Calu3 (cell line): ENCODE data around the gene PRKN. TPM values are rescaled to one million over a fixed set of nuclear protein-coding genes. Genes with fewer than 3 reads are reported as not detected.

Source experiments
- BruUV-seq: library from RNA; stranded (reverse); fragments of 400-500 nt; replicated peaks from 2 replicates; lab custom pipeline; 2021; lab: Mats Ljungman, UMichigan
- CTCF ChIA-PET: fragments of 300-600 bp; sonication (Branson Sonifier 250); formaldehyde crosslinking; loops from one replicate; lab custom pipeline; 2022; ENCODE audit warnings: antibody characterized with exemption; lab: Charles Lee
- DNase-seq: peaks from one replicate; pipeline ENCODE4 v3.0.0; 2022
- H3K27ac Mint-ChIP-seq: one replicate; pipeline ENCODE4 v1.8.0; 2022; ENCODE audit warnings: mixed read lengths; ENCODE audit not compliant: unreplicated experiment
- H3K27me3 Mint-ChIP-seq: one replicate; pipeline ENCODE4 v1.8.0; 2022; ENCODE audit warnings: mixed read lengths; ENCODE audit not compliant: unreplicated experiment
- H3K36me3 Mint-ChIP-seq: one replicate; pipeline ENCODE4 v1.8.0; 2022; ENCODE audit warnings: mild to moderate bottlenecking, moderate library complexity, mixed read lengths; ENCODE audit not compliant: insufficient read depth, unreplicated experiment
- H3K4me1 Mint-ChIP-seq: one replicate; pipeline ENCODE4 v1.8.0; 2022; ENCODE audit warnings: mild to moderate bottlenecking, low read depth, mixed read lengths; ENCODE audit not compliant: unreplicated experiment
- H3K4me3 Mint-ChIP-seq: one replicate; pipeline ENCODE4 v1.8.0; 2022; ENCODE audit warnings: mild to moderate bottlenecking, low read depth, moderate library complexity, mixed read lengths; ENCODE audit not compliant: unreplicated experiment
- H3K9me3 Mint-ChIP-seq: one replicate; pipeline ENCODE4 v1.8.0; 2022; ENCODE audit warnings: low read depth, mixed read lengths; ENCODE audit not compliant: unreplicated experiment
- intact Hi-C: fragments of 100-400 bp; cut with micrococcal nuclease; formaldehyde crosslinking; loops from one replicate; pipeline ENCODE4 v1.10.0; 2022; ENCODE audit not compliant: unreplicated experiment
- total RNA-seq: library from RNA; stranded (reverse); gene quantifications from 2 replicates; pipeline ENCODE4 v1.2.3, GENCODE V29; 2022
- TF ChIP-seq, protein P1 (sequence below): fragments of 200-600 bp; IDR thresholded peaks from one replicate; pipeline ENCODE4 v1.8.0; 2022; ENCODE audit warnings: antibody characterized with exemption; ENCODE audit not compliant: unreplicated experiment

Gene PRKN
- total RNA-seq, 1 experiment from 2014 or later = 3.8 TPM

DNA sequence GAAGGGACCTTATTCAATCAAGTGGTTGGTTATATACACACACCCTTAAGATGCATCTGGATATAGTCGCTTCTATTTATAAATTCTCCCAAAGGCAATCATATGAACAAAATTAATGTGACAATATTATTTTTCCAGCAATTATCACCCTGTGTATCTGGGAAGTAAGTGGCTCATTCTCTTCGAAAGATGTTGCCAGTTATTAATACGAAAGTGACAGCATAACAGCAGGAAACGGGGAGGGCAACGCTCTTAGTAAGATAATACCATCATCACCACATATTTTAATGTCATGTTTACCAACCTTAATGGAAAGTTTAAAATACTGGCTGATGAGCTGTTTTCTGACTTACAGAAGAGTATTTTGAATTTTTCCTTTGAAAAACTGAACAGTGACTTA, 756.5 kb downstream of the PRKN start:
- H3K4me1 Mint-ChIP-seq = no peaks in the 10 kb centered on the region
- no peak for DNase-seq
- TF ChIP-seq, protein P1, sequence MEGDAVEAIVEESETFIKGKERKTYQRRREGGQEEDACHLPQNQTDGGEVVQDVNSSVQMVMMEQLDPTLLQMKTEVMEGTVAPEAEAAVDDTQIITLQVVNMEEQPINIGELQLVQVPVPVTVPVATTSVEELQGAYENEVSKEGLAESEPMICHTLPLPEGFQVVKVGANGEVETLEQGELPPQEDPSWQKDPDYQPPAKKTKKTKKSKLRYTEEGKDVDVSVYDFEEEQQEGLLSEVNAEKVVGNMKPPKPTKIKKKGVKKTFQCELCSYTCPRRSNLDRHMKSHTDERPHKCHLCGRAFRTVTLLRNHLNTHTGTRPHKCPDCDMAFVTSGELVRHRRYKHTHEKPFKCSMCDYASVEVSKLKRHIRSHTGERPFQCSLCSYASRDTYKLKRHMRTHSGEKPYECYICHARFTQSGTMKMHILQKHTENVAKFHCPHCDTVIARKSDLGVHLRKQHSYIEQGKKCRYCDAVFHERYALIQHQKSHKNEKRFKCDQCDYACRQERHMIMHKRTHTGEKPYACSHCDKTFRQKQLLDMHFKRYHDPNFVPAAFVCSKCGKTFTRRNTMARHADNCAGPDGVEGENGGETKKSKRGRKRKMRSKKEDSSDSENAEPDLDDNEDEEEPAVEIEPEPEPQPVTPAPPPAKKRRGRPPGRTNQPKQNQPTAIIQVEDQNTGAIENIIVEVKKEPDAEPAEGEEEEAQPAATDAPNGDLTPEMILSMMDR = no peak
- H3K9me3 Mint-ChIP-seq = peaks cover 4% of the 10 kb centered on the region
- H3K36me3 Mint-ChIP-seq = no peaks in the 10 kb centered on the region
- H3K27ac Mint-ChIP-seq = no peak overlapping the region
- CTCF ChIA-PET = interaction anchor here (0.7 kb wide), 1 partner anchor 745 kb away, joined by 5 read pairs; no protein-coding TSS in a partner anchor
- H3K27me3 Mint-ChIP-seq = no peaks in the 10 kb centered on the region
- intact Hi-C loops = no loop called here
- no TSS peak for BruUV-seq
- H3K4me3 Mint-ChIP-seq = no peak overlapping the region

DNA sequence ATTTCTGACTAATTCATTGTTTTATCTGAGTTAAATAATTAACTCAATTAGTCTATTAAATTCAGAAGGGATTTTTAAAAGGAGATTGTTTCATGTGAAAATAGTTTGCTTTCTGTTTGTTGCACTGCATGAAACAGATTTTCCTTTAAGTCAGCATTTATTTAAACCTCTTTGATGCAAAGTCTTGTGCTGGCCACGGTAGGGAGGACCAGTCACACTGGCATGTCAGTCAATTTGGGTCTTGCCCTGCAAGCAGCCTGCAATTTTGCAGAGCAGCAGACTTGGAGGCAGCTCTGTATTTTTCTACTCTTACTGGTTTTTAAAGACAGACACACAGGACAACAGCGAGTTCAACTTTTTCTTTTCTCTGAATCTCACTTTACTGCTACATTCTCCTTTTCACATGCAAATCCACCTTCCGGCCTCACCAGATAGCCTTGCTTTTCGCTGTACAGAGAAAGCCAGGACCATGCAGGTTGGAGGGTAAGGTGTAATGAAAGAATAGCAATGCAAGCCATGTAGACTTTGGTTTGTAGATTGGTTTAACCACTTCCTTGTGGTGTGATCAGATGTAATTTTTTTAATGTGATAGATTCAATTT, 763.8 kb downstream of the PRKN start:
- CTCF ChIA-PET = no interaction called here
- no peaks in the 10 kb centered on the region for H3K4me1 Mint-ChIP-seq
- intact Hi-C loops = no loop called here
- BruUV-seq = no TSS peak
- DNase-seq = no peak
- no peak overlapping the region for H3K4me3 Mint-ChIP-seq
- no peaks in the 10 kb centered on the region for H3K36me3 Mint-ChIP-seq
- H3K27me3 Mint-ChIP-seq = no peaks in the 10 kb centered on the region
- TF ChIP-seq, protein P1 = no peak
- no peaks in the 10 kb centered on the region for H3K9me3 Mint-ChIP-seq
- H3K27ac Mint-ChIP-seq = no peak overlapping the region

DNA sequence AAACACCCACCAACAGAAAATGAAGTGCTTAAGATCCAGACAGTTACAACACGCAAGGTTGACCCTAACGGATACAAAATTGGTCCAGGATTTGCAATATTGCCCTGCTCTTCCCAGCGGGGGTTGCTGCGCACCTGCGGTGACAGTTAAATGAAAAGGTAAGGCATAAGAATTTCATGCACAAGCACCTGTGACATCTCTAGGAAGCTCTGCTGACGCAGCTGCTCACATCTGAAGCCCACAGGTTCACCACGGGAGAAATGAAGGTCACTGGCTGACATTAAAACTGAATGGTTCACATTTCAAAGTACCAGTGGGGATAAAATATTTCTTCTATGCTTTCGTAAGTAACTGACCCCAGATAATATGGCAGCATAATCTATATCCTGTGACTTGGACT, 764.4 kb downstream of the PRKN start:
- no peak for DNase-seq
- no peaks in the 10 kb centered on the region for H3K4me1 Mint-ChIP-seq
- H3K9me3 Mint-ChIP-seq = no peaks in the 10 kb centered on the region
- intact Hi-C loops = no loop called here
- no TSS peak for BruUV-seq
- TF ChIP-seq, protein P1 = no peak
- H3K36me3 Mint-ChIP-seq = no peaks in the 10 kb centered on the region
- CTCF ChIA-PET = interaction anchor here (0.6 kb wide), 1 partner anchor 9 kb away, joined by 5 read pairs; no protein-coding TSS in a partner anchor
- H3K27ac Mint-ChIP-seq = no peak overlapping the region
- H3K4me3 Mint-ChIP-seq = no peak overlapping the region
- H3K27me3 Mint-ChIP-seq = no peaks in the 10 kb centered on the region

DNA sequence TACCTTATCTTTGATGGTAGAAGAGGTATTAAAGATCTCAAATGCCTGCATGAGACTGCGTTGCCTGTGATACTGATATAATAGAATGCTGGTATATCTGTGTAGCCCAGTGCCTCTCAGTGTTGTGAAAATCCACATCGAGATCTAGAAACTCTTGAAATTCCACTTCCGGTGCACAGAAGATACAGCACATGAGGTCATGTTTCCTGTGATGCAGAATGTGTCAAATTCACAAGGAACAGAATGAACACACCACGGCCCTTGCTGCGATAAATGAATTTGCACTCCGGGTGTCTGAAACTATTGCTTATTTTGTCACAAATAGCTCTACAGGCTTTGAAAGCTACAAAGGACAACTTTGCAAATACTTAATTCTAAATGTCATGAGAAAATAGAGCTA, 765.8 kb downstream of the PRKN start:
- Mint-ChIP-seq H3K4me3 (no peak overlapping the region), H3K27me3 (no peaks in the 10 kb centered on the region), H3K4me1 (no peaks in the 10 kb centered on the region), H3K9me3 (no peaks in the 10 kb centered on the region), H3K36me3 (no peaks in the 10 kb centered on the region), H3K27ac (no peak overlapping the region)
- DNase-seq = no peak
- CTCF ChIA-PET = no interaction called here
- BruUV-seq = no TSS peak
- TF ChIP-seq, protein P1 = no peak
- intact Hi-C loops = no loop called here
